Suprapubic skin (tissue), 4 donors: ENCODE data around the gene FAM117A.

Source experiments
- CTCF ChIP-seq, 2 donors: fragments of 200-600 bp in 1 of 2; fragments of 450-650 bp in 1 of 2; sonication (generic) in 1 of 2; IDR thresholded peaks; one replicate each; pipeline ENCODE4 v1.5.1; 2016 to 2019; ENCODE audit warnings: antibody characterized with exemption in 2 of 2, mild to moderate bottlenecking in 1 of 2, moderate library complexity in 1 of 2
- POLR2A ChIP-seq, 2 donors: fragments of 450-650 bp; IDR thresholded peaks; one replicate each; pipeline ENCODE4 v1.6.1; 2017; ENCODE audit warnings: antibody characterized with exemption in 2 of 2, mild to moderate bottlenecking in 2 of 2, moderate library complexity in 2 of 2
- POLR2AphosphoS5 ChIP-seq, 3 donors: sonication (generic); formaldehyde crosslinking; IDR thresholded peaks; one replicate each; pipeline ENCODE4 v1.6.1; 2017; ENCODE audit warnings: antibody characterized with exemption in 3 of 3

GRCh38 chr17:49757151-49757777 is 6.7 kb downstream of the FAM117A start:
- TF ChIP-seq POLR2A (IDR thresholded peaks at IDR 0.05) (no peak), CTCF (IDR thresholded peaks at IDR 0.05) (no peak), POLR2AphosphoS5 (IDR thresholded peaks at IDR 0.05) (no peak)
